HCT116 (cell line): ENCODE results near the gene CAMKMT. TPM values are rescaled to one million over a fixed set of nuclear protein-coding genes. Genes with fewer than 3 reads are reported as not detected.

ENCODE experiments used
- ATAC-seq: fragments of 200-7000 bp; cut with Tn5 transposase; 2 replicates; pipeline ENCODE4 v1.9.1; 2020; ENCODE audit warnings: mild to moderate bottlenecking, moderate library complexity
- BruUV-seq: library from RNA; stranded (reverse); fragments of 400-500 nt; replicated peaks from 2 replicates; lab custom pipeline; 2021; lab: Mats Ljungman, UMichigan
- CTCF ChIA-PET: fragments of 300-600 bp; sonication (Branson Sonifier 250); formaldehyde crosslinking; loops from one replicate; lab custom pipeline; 2021; ENCODE audit warnings: antibody characterized with exemption; lab: Charles Lee
- POLR2A ChIA-PET: fragments of 300-600, 350-600 bp; sonication (Branson Sonifier 250); formaldehyde crosslinking; loops from one replicate; lab custom pipeline; 2021; ENCODE audit warnings: antibody characterized with exemption; lab: Charles Lee
- RAD21 ChIA-PET, 2 experiments: fragments of 300-600 bp; sonication (Branson Sonifier 250); formaldehyde crosslinking; loops; one replicate each; lab custom pipeline; 2023; ENCODE audit warnings: low total read pairs in 2 of 2; ENCODE audit not compliant: uncharacterized antibody in 2 of 2, unreplicated experiment in 2 of 2, low non-redundant PET in 1 of 2; lab: Charles Lee
- DNase-seq: peaks from one replicate; pipeline ENCODE4 v3.0.0-alpha.2; 2010; ENCODE audit warnings: low read depth, low spot score
- H2AFZ ChIP-seq: fragments of 200-600 bp; shearing (Covaris generic), sonication (generic); 2 replicates; pipeline ENCODE4 v1.6.1; 2017; ENCODE audit warnings: low read depth, mixed run types, mixed read lengths, antibody characterized with exemption, low read length; ENCODE audit not compliant: poor library complexity, severe bottlenecking
- H3K27ac ChIP-seq: 2 replicates; pipeline ENCODE4 v1.5.1; 2012; ENCODE audit warnings: low read depth, low read length
- H3K27me3 ChIP-seq: fragments of 200-600 bp; sonication (generic); 2 replicates; pipeline ENCODE4 v1.6.1; 2016; ENCODE audit warnings: mixed run types, low read length, mixed read lengths; ENCODE audit not compliant: insufficient read depth
- H3K36me3 ChIP-seq, 2 experiments: fragments of 200-500 bp in 1 of 2; fragments of 200-600 bp in 1 of 2; sonication (Bioruptor generic) in 1 of 2; sonication (generic) in 1 of 2; 2 replicates each; pipeline versions ENCODE4 v1.5.1 to v1.6.1; 2014 to 2016; ENCODE audit warnings: low read length in 2 of 2, inconsistent platforms in 1 of 2, mixed read lengths in 1 of 2, mixed run types in 1 of 2; ENCODE audit not compliant: insufficient read depth in 2 of 2, control insufficient read depth in 1 of 2
- H3K4me1 ChIP-seq, 2 experiments: fragments of 200-600 bp in 1 of 2; sonication (generic) in 1 of 2; 2 replicates each; pipeline versions ENCODE4 v1.5.1 to v1.6.1; 2012 to 2017; ENCODE audit warnings: low read length in 2 of 2, inconsistent platforms in 1 of 2, mild to moderate bottlenecking in 1 of 2, mixed read lengths in 1 of 2, mixed run types in 1 of 2, moderate library complexity in 1 of 2; ENCODE audit not compliant: insufficient read depth in 2 of 2, control insufficient read depth in 1 of 2
- H3K4me2 ChIP-seq: fragments of 200-600 bp; sonication (generic); 2 replicates; pipeline ENCODE4 v1.6.1; 2017; ENCODE audit warnings: mixed run types, low read length, mixed read lengths
- H3K4me3 ChIP-seq, 2 experiments: fragments of 200-600 bp in 1 of 2; sonication (generic) in 1 of 2; replicated peaks in 1 of 2; 2 replicates each; pipeline ENCODE4 v1.5.1; 2011 to 2016; ENCODE audit warnings: low read length in 2 of 2, control low read depth in 1 of 2, low read depth in 1 of 2, mild to moderate bottlenecking in 1 of 2, mixed read lengths in 1 of 2, mixed run types in 1 of 2
- H3K79me2 ChIP-seq: fragments of 200-600 bp; sonication (generic); 2 replicates; pipeline ENCODE4 v1.6.1; 2017; ENCODE audit warnings: mild to moderate bottlenecking, mixed run types, low read length, moderate library complexity, mixed read lengths; ENCODE audit not compliant: insufficient read depth
- H3K9ac ChIP-seq: fragments of 200-600 bp; sonication (generic); 2 replicates; pipeline ENCODE4 v1.6.1; 2016; ENCODE audit warnings: low read length, mixed read lengths
- H3K9me2 ChIP-seq: fragments of 200-600 bp; sonication (generic), shearing (Covaris generic); 2 replicates; pipeline ENCODE4 v1.6.1; 2017; ENCODE audit warnings: mixed run types, mild to moderate bottlenecking, moderate library complexity; ENCODE audit not compliant: insufficient read depth
- H3K9me3 ChIP-seq, 2 experiments: fragments of 200-500 bp in 1 of 2; fragments of 200-600 bp in 1 of 2; sonication (Bioruptor generic) in 1 of 2; sonication (generic) in 1 of 2; 2 replicates each; pipeline ENCODE4 v1.6.1; 2014 to 2017; ENCODE audit warnings: low read length in 2 of 2, mixed read lengths in 2 of 2, inconsistent platforms in 1 of 2, low read depth in 1 of 2, mild to moderate bottlenecking in 1 of 2, mixed run types in 1 of 2, moderate library complexity in 1 of 2; ENCODE audit not compliant: control insufficient read depth in 1 of 2, insufficient read depth in 1 of 2
- H4K20me1 ChIP-seq: fragments of 200-600 bp; sonication (generic), shearing (Covaris generic); 2 replicates; pipeline ENCODE4 v1.6.1; 2017; ENCODE audit warnings: mixed run types, mild to moderate bottlenecking, moderate library complexity; ENCODE audit not compliant: insufficient read depth
- CEBPB ChIP-seq: IDR thresholded peaks from 2 replicates; pipeline ENCODE4 v1.6.1; 2012; ENCODE audit warnings: low read depth
- EGR1 ChIP-seq: IDR thresholded peaks from 2 replicates; pipeline ENCODE4 v1.6.1; 2012; ENCODE audit warnings: low read depth
- EZH2phosphoT487 ChIP-seq: fragments of 200-600 bp; IDR thresholded peaks from 2 replicates; pipeline ENCODE4 v1.6.1; 2018; ENCODE audit warnings: antibody characterized with exemption, borderline replicate concordance
- JUND ChIP-seq: IDR thresholded peaks from 2 replicates; pipeline ENCODE4 v1.6.1; 2012
- POLR2A ChIP-seq: IDR thresholded peaks from 2 replicates; pipeline ENCODE4 v1.7.0; 2011; ENCODE audit warnings: borderline replicate concordance; ENCODE audit not compliant: insufficient read depth, insufficient read length; ENCODE audit errors: extremely low read depth
- POLR2AphosphoS5 ChIP-seq: IDR thresholded peaks from 2 replicates; pipeline ENCODE4 v1.6.1; 2011; ENCODE audit warnings: mild to moderate bottlenecking, low read depth, low read length, moderate library complexity
- ZNF274 ChIP-seq: fragments of 200-500 bp; sonication (Bioruptor generic); IDR thresholded peaks from 2 replicates; pipeline ENCODE4 v1.6.1; 2014; ENCODE audit warnings: mild to moderate bottlenecking, low read depth, low read length, inconsistent platforms
- intact Hi-C: fragments of 100-400 bp; cut with micrococcal nuclease; formaldehyde crosslinking; loops from 2 replicates; pipeline ENCODE4 v1.10.0; 2022
- total RNA-seq: library from RNA; stranded (reverse); gene quantifications from one replicate; pipeline ENCODE4 v1.2.1, GENCODE V29; 2021; ENCODE audit not compliant: unreplicated experiment
- TF ChIP-seq, protein P1 (sequence below): IDR thresholded peaks from 2 replicates; pipeline ENCODE4 v1.6.1; 2012; ENCODE audit warnings: low read depth
- TF ChIP-seq, protein P2 (sequence below): IDR thresholded peaks from 2 replicates; pipeline ENCODE4 v1.6.1; 2012
- TF ChIP-seq, protein P3 (sequence below): IDR thresholded peaks from 2 replicates; pipeline ENCODE4 v1.6.1; 2011; ENCODE audit warnings: mild to moderate bottlenecking, low read length, moderate library complexity; ENCODE audit not compliant: insufficient replicate concordance; ENCODE audit errors: extremely low read depth

Gene CAMKMT
- total RNA-seq, 1 experiment from 2014 or later: 10.6 TPM

DNA sequence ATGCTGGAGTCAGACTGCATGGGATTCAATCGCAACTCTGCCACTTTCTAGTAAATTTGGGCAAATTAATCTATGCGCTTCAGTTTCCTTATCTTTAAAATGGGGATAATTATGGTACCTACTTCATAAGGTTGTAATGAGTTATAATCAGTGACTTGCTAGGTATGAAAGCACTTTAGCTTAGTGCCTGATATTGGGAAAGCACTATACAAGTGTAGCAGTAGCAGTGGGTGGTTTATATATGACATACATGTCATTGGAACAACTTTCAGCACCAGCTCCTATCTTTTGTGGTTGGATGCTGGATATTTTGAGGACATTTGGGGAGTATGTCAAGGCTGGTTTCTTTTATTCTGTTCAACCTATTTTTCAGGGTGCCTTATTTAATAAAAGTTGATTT is 277.7 kb downstream of the CAMKMT start:
- ATAC-seq: no peak
- no peak overlapping the region for H3K27ac ChIP-seq
- no peaks in the 10 kb centered on the region for H3K9me2 ChIP-seq
- ChIA-PET CTCF (interaction anchor here (1.0 kb wide), 1 partner anchor 160 kb away, joined by 4 read pairs; no protein-coding TSS in a partner anchor), RAD21 (no interaction called here), POLR2A (no interaction called here)
- no peak for DNase-seq
- H4K20me1 ChIP-seq: no peaks in the 10 kb centered on the region
- H3K9me3 ChIP-seq: no peaks in the 10 kb centered on the region
- no peak overlapping the region for H3K4me3 ChIP-seq
- no peaks in the 10 kb centered on the region for H3K36me3 ChIP-seq
- H3K4me2 ChIP-seq: no peak overlapping the region
- no peak overlapping the region for H3K9ac ChIP-seq
- TF ChIP-seq, protein P1, sequence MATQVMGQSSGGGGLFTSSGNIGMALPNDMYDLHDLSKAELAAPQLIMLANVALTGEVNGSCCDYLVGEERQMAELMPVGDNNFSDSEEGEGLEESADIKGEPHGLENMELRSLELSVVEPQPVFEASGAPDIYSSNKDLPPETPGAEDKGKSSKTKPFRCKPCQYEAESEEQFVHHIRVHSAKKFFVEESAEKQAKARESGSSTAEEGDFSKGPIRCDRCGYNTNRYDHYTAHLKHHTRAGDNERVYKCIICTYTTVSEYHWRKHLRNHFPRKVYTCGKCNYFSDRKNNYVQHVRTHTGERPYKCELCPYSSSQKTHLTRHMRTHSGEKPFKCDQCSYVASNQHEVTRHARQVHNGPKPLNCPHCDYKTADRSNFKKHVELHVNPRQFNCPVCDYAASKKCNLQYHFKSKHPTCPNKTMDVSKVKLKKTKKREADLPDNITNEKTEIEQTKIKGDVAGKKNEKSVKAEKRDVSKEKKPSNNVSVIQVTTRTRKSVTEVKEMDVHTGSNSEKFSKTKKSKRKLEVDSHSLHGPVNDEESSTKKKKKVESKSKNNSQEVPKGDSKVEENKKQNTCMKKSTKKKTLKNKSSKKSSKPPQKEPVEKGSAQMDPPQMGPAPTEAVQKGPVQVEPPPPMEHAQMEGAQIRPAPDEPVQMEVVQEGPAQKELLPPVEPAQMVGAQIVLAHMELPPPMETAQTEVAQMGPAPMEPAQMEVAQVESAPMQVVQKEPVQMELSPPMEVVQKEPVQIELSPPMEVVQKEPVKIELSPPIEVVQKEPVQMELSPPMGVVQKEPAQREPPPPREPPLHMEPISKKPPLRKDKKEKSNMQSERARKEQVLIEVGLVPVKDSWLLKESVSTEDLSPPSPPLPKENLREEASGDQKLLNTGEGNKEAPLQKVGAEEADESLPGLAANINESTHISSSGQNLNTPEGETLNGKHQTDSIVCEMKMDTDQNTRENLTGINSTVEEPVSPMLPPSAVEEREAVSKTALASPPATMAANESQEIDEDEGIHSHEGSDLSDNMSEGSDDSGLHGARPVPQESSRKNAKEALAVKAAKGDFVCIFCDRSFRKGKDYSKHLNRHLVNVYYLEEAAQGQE: no peak
- TF ChIP-seq ZNF274 (no peak), POLR2AphosphoS5 (no peak)
- no peaks in the 10 kb centered on the region for H3K27me3 ChIP-seq
- no TSS peak for BruUV-seq
- intact Hi-C loops: no loop called here
- H2AFZ ChIP-seq: no peak overlapping the region
- no peaks in the 10 kb centered on the region for H3K79me2 ChIP-seq
- H3K4me1 ChIP-seq: no peaks in the 10 kb centered on the region

DNA sequence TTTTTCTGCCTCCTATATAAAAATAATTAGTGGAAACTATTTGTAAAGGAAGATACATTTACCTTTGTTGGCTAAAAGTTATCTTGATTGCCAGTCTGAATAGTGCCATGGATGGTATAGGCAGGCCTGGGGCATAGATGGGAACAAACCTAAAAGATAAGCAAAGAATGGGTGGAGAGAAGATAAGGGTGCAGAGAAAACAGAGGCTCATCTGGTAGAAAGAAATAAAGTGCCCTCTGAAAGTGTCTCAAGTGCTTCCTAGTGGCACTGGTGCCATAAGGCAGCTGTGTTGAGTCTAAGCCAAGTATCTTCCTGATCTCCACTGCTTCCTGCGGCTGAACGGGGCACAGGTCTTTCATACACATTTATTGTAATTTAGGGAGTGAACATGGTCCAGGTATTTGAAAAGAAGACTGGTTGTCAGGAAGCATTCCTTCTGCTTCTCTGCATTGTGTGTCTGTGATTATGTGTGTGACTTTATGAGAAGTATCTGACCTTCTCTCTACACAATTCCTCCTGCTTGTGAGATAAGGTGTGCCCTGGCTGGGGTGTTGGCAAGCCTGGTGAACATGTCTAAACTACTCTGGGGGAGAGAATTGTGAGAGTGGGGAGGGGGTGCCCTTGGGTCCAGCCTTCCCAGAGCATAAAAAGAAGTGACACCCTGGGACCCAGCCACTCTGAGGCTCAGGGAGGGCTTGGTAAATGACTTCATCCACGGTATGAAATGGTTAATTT is 280.5 kb downstream of the CAMKMT start:
- Histone ChIP-seq H3K27me3 (no peaks in the 10 kb centered on the region), H3K9me2 (no peaks in the 10 kb centered on the region), H3K4me3 (no peak overlapping the region), H4K20me1 (no peaks in the 10 kb centered on the region), H3K36me3 (no peaks in the 10 kb centered on the region), H3K79me2 (no peaks in the 10 kb centered on the region), H3K9me3 (no peaks in the 10 kb centered on the region), H3K9ac (no peak overlapping the region), H3K4me2 (no peak overlapping the region), H3K4me1 (no peaks in the 10 kb centered on the region), H3K27ac (no peak overlapping the region), H2AFZ (no peak overlapping the region)
- ATAC-seq (no peak), DNase-seq (no peak)
- POLR2A ChIA-PET: no interaction called here
- BruUV-seq: no TSS peak
- CTCF ChIA-PET: no interaction called here
- intact Hi-C loops: no loop called here
- RAD21 ChIA-PET: no interaction called here
- TF ChIP-seq CEBPB (no peak), EGR1 (no peak), JUND (no peak), EZH2phosphoT487 (no peak), POLR2A (no peak)
- TF ChIP-seq, protein P2, sequence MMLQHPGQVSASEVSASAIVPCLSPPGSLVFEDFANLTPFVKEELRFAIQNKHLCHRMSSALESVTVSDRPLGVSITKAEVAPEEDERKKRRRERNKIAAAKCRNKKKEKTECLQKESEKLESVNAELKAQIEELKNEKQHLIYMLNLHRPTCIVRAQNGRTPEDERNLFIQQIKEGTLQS: no peak
- TF ChIP-seq, protein P3, sequence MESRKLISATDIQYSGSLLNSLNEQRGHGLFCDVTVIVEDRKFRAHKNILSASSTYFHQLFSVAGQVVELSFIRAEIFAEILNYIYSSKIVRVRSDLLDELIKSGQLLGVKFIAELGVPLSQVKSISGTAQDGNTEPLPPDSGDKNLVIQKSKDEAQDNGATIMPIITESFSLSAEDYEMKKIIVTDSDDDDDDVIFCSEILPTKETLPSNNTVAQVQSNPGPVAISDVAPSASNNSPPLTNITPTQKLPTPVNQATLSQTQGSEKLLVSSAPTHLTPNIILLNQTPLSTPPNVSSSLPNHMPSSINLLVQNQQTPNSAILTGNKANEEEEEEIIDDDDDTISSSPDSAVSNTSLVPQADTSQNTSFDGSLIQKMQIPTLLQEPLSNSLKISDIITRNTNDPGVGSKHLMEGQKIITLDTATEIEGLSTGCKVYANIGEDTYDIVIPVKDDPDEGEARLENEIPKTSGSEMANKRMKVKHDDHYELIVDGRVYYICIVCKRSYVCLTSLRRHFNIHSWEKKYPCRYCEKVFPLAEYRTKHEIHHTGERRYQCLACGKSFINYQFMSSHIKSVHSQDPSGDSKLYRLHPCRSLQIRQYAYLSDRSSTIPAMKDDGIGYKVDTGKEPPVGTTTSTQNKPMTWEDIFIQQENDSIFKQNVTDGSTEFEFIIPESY: no peak
